Mesenchymal stem cell (in vitro differentiated cells and primary cell): ENCODE data around the gene SLAMF7.
A peak's percentile ranks its signal among the peaks of the same experiment; 100 is the strongest.
"Not testable (repeated sequence)": the region's sequence is repeated elsewhere in the genome, so short reads cannot be mapped to it uniquely, and the experiment has no call there.

Source experiments
- DNase-seq: peaks from one replicate; pipeline ENCODE4 v3.0.0-alpha.2; 2013
- H2AFZ ChIP-seq: one replicate; pipeline ENCODE4 v1.6.1; 2013; ENCODE audit warnings: low read depth, mild to moderate bottlenecking, control low read depth, inconsistent platforms, low read length, moderate library complexity
- H2AK5ac ChIP-seq: 2 replicates; pipeline ENCODE4 v1.6.1; 2013; ENCODE audit warnings: low read length, moderate library complexity, mild to moderate bottlenecking, inconsistent platforms; ENCODE audit not compliant: severe bottlenecking
- H2BK120ac ChIP-seq: one replicate; pipeline ENCODE4 v1.6.1; 2013; ENCODE audit warnings: low read depth, mild to moderate bottlenecking, inconsistent platforms, low read length, moderate library complexity
- H2BK12ac ChIP-seq, 2 experiments: one replicate each; pipeline ENCODE4 v1.6.1; 2013; ENCODE audit warnings: inconsistent platforms in 2 of 2, low read length in 2 of 2, mild to moderate bottlenecking in 2 of 2, moderate library complexity in 2 of 2, control low read depth in 1 of 2
- H2BK15ac ChIP-seq: one replicate; pipeline ENCODE4 v1.6.1; 2013; ENCODE audit warnings: mild to moderate bottlenecking, low read depth, inconsistent platforms; ENCODE audit not compliant: poor library complexity, severe bottlenecking
- H2BK5ac ChIP-seq: 2 replicates; pipeline ENCODE4 v1.6.1; 2013; ENCODE audit warnings: low read depth, mild to moderate bottlenecking, low read length, control low read depth, inconsistent platforms; ENCODE audit not compliant: poor library complexity, severe bottlenecking
- H3K14ac ChIP-seq, 2 experiments: one replicate each; pipeline ENCODE4 v1.6.1; 2013; ENCODE audit warnings: inconsistent platforms in 2 of 2, low read length in 2 of 2, control low read depth in 1 of 2, mild to moderate bottlenecking in 1 of 2, moderate library complexity in 1 of 2
- H3K18ac ChIP-seq, 2 experiments: one replicate each; pipeline ENCODE4 v1.6.1; 2013; ENCODE audit warnings: inconsistent platforms in 2 of 2, low read length in 2 of 2, control low read depth in 1 of 2, low read depth in 1 of 2, mild to moderate bottlenecking in 1 of 2
- H3K23ac ChIP-seq, 2 experiments: one replicate each; pipeline ENCODE4 v1.6.1; 2013; ENCODE audit warnings: inconsistent platforms in 2 of 2, low read length in 2 of 2, mild to moderate bottlenecking in 2 of 2, moderate library complexity in 2 of 2, control low read depth in 1 of 2
- H3K27ac ChIP-seq: 2 replicates; pipeline ENCODE4 v1.5.1; 2013; ENCODE audit warnings: mild to moderate bottlenecking, moderate library complexity, low read length, control low read depth, inconsistent platforms; ENCODE audit not compliant: poor library complexity, severe bottlenecking
- H3K27me3 ChIP-seq, 2 experiments: 2 replicates each; pipeline versions ENCODE4 v1.6.1 to v1.7.0; 2013; ENCODE audit warnings: low read length in 2 of 2, mild to moderate bottlenecking in 2 of 2, moderate library complexity in 2 of 2, control low read depth in 1 of 2, inconsistent platforms in 1 of 2; ENCODE audit not compliant: control insufficient read depth in 1 of 2, insufficient read depth in 1 of 2
- H3K36me3 ChIP-seq, 2 experiments: 2 replicates each; pipeline versions ENCODE4 v1.6.1 to v1.7.0; 2013; ENCODE audit warnings: low read length in 2 of 2, control low read depth in 1 of 2, inconsistent platforms in 1 of 2, low read depth in 1 of 2, mild to moderate bottlenecking in 1 of 2; ENCODE audit not compliant: insufficient read depth in 2 of 2, control insufficient read depth in 1 of 2
- H3K4ac ChIP-seq, 2 experiments: one replicate each; pipeline ENCODE4 v1.6.1; 2013; ENCODE audit warnings: inconsistent platforms in 2 of 2, low read length in 2 of 2, mild to moderate bottlenecking in 2 of 2, moderate library complexity in 2 of 2, control low read depth in 1 of 2, low read depth in 1 of 2
- H3K4me1 ChIP-seq: 2 replicates; pipeline ENCODE4 v1.6.1; 2013; ENCODE audit warnings: low read depth, low read length, control low read depth; ENCODE audit not compliant: control insufficient read depth, insufficient read depth
- H3K4me2 ChIP-seq: 2 replicates; pipeline ENCODE4 v1.6.1; 2013; ENCODE audit warnings: low read length, mild to moderate bottlenecking, inconsistent platforms; ENCODE audit not compliant: poor library complexity, severe bottlenecking
- H3K4me3 ChIP-seq, 2 experiments: 2 replicates each; pipeline versions ENCODE4 v1.5.1 to v1.7.0; 2013; ENCODE audit warnings: low read length in 2 of 2, mild to moderate bottlenecking in 2 of 2, control low read depth in 1 of 2, low read depth in 1 of 2; ENCODE audit not compliant: insufficient read depth in 1 of 2
- H3K79me1 ChIP-seq: replicated peaks from 2 replicates; pipeline ENCODE4 v1.6.1; 2013; ENCODE audit warnings: mild to moderate bottlenecking, control low read depth, low read length, inconsistent platforms; ENCODE audit not compliant: poor library complexity, severe bottlenecking
- H3K9ac ChIP-seq: 2 replicates; pipeline ENCODE4 v1.7.0; 2013; ENCODE audit warnings: mild to moderate bottlenecking, low read length, moderate library complexity
- H3K9me3 ChIP-seq: 2 replicates; pipeline ENCODE4 v1.7.0; 2013; ENCODE audit warnings: mild to moderate bottlenecking, low read length; ENCODE audit not compliant: control insufficient read depth
- H4K8ac ChIP-seq: one replicate; pipeline ENCODE4 v1.6.1; 2013; ENCODE audit warnings: inconsistent platforms, mild to moderate bottlenecking, low read length, moderate library complexity
- H4K91ac ChIP-seq: one replicate; pipeline ENCODE4 v1.6.1; 2013; ENCODE audit warnings: mild to moderate bottlenecking, low read length, inconsistent platforms
- WGBS: methylation state at CpG from one replicate; pipeline ENCODE4 v1.1.7; 2013; ENCODE audit warnings: mixed read lengths; 5-methylcytosine and 5-hydroxymethylcytosine counted together

Gene SLAMF7

DNA sequence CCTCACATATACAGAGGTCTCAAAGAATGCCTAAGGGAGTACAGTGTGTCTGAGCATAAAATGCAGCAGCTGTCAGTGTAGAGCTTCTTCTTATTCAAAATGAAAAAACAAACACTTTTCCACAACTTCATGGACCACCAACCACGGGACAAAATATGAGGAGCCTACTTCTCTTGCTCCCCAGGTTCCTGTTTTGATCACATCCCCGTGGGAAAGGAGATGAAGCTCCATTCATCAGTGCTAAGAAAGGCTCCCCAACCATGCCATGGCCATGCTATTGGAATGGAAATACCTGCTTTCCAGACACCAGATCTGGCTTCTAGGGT lies 27.8 kb upstream of the SLAMF7 start:
- H2AK5ac ChIP-seq: no peak overlapping the region
- no peak overlapping the region for H2BK12ac ChIP-seq
- H3K4ac ChIP-seq: no peak overlapping the region
- no peak overlapping the region for H2AFZ ChIP-seq
- H3K9me3 ChIP-seq: no peaks in the 10 kb centered on the region
- H4K91ac ChIP-seq: no peak overlapping the region
- no peaks in the 10 kb centered on the region for H3K36me3 ChIP-seq
- no peak overlapping the region for H2BK15ac ChIP-seq
- no peak overlapping the region for H2BK120ac ChIP-seq
- H3K14ac ChIP-seq: no peak overlapping the region
- H3K4me2 ChIP-seq: no peak overlapping the region
- H3K4me1 ChIP-seq: no peaks in the 10 kb centered on the region
- no peak overlapping the region for H3K23ac ChIP-seq
- 62% methylated on average over 2 of the region's 2 CpGs for WGBS
- H2BK5ac ChIP-seq: no peak overlapping the region
- no peak for DNase-seq
- no peaks in the 10 kb centered on the region for H3K79me1 ChIP-seq
- H3K27ac ChIP-seq: no peak overlapping the region
- no peak overlapping the region for H3K4me3 ChIP-seq
- peaks cover 5 to 34% of the 10 kb centered on the region in 2 experiments for H3K27me3 ChIP-seq
- H3K18ac ChIP-seq: no peak overlapping the region
- H4K8ac ChIP-seq: peak overlapping the region; percentile 15
- H3K9ac ChIP-seq: no peak overlapping the region

DNA sequence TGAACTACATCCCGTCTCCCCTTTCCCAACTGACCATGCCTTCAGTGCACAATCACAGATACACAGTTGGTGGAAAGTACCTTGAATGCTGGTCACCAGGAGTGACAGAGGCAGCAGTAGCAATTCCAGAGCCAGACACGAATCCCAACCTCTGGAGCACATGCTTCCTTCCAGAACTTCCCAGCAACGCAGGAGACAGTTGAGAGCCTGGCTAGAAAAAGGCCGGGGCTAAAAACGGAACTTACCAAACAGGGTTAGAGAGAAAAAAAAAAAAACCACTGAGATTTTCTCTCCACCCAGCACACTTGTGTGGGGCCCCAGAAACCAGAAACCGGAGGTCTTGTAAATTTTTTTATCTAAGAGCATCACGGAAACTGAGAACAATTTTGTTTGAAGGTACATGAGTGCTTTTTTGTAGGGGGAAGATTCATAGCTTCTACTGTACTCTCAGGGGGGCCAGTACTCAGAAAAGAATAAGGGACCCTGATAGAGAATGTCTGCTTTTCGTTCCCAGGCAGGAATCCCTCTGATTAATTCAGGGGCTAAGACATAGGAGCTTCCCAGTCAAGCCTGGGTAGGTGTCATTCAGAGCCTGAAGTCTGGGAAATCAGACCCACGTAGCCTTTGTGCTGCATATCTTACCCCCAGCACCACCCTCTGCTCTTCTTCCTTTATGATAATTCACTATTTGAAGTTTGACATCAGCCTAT lies 27.3 kb upstream of the SLAMF7 start, which contains the start of gene CD48:
TSS of gene CD48 (minus strand) at position 221 of the 710 bp plus-strand sequence. CDS start at position 162, 59 bp downstream.
- Histone ChIP-seq H3K14ac (no peak within 1 kb of the TSS), H3K36me3 (no peaks in the 10 kb centered on the region), H3K27me3 (peaks cover 5 to 37% of the 10 kb centered on the region in 2 experiments), H3K9ac (no peak within 1 kb of the TSS), H3K4me1 (no peaks in the 10 kb centered on the region), H3K4me2 (no peak within 1 kb of the TSS), H3K27ac (no peak within 1 kb of the TSS), H2BK12ac (no peak within 1 kb of the TSS), H3K9me3 (no peaks in the 10 kb centered on the region), H3K18ac (no peak within 1 kb of the TSS), H4K91ac (no peak within 1 kb of the TSS), H2BK5ac (no peak within 1 kb of the TSS), H3K79me1 (no peaks in the 10 kb centered on the region), H3K4ac (no peak within 1 kb of the TSS), H2BK120ac (no peak within 1 kb of the TSS), H3K23ac (no peak within 1 kb of the TSS), H3K4me3 (no peak within 1 kb of the TSS), H2AFZ (no peak within 1 kb of the TSS), H2BK15ac (no peak within 1 kb of the TSS), H4K8ac (peak within 1 kb of the TSS; percentile 15), H2AK5ac (no peak within 1 kb of the TSS)
- DNase-seq: no peak
- 67% methylated on average over 9 of the region's 9 CpGs for WGBS

- WGBS: 83% methylated on average over 4 of the region's 5 CpGs
- H3K4me1 ChIP-seq: not testable (repeated sequence)
Observed at GRCh38 chr1:160712525-160713080, 26.4 kb upstream of the SLAMF7 start.

DNA sequence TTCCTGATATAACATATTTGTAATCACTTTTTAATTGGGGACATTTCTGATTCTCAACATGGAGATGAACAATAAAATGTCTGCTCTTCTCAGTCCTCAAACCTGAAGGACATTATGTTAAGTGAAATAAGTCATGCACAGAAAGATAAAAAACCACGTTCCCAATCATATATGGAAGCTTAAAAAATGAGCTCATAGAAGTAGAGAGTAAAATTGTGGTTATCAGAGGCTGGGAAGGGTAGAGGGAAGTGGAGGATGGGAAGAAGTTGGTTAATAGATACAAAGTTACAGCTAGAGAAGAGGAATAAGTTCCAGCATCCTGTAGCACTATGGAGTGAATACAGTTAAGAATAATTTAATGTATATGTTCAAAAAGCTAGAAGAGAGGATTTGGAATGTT lies 25.9 kb upstream of the SLAMF7 start:
- no peaks in the 10 kb centered on the region for H3K9me3 ChIP-seq
- H3K36me3 ChIP-seq: no peaks in the 10 kb centered on the region
- 69% methylated on average over 1 of the region's 1 CpG for WGBS
- no peak overlapping the region for H3K14ac ChIP-seq
- H2BK120ac ChIP-seq: no peak overlapping the region
- no peak overlapping the region for H3K9ac ChIP-seq
- H3K79me1 ChIP-seq: no peaks in the 10 kb centered on the region
- H2BK15ac ChIP-seq: no peak overlapping the region
- H3K4ac ChIP-seq: no peak overlapping the region
- no peaks in the 10 kb centered on the region for H3K4me1 ChIP-seq
- no peak overlapping the region for H2BK12ac ChIP-seq
- no peak overlapping the region for H4K91ac ChIP-seq
- H3K27me3 ChIP-seq: peaks cover 15 to 31% of the 10 kb centered on the region in 2 experiments
- no peak overlapping the region for H3K27ac ChIP-seq
- no peak for DNase-seq
- no peak overlapping the region for H3K18ac ChIP-seq
- no peak overlapping the region for H2BK5ac ChIP-seq
- no peak overlapping the region for H3K4me2 ChIP-seq
- no peak overlapping the region for H4K8ac ChIP-seq
- no peak overlapping the region for H3K23ac ChIP-seq
- no peak overlapping the region for H2AFZ ChIP-seq
- H3K4me3 ChIP-seq: no peak overlapping the region
- no peak overlapping the region for H2AK5ac ChIP-seq

More at GRCh38 chr1:160712525-160713080, 26.4 kb upstream of the SLAMF7 start:
- not testable (repeated sequence) for DNase-seq, H2AFZ ChIP-seq, H3K36me3 ChIP-seq, H3K4ac ChIP-seq, H3K4me2 ChIP-seq, H4K91ac ChIP-seq, H2BK12ac ChIP-seq, H2BK120ac ChIP-seq, H3K18ac ChIP-seq, H3K79me1 ChIP-seq, H2BK15ac ChIP-seq, H3K4me3 ChIP-seq, H3K9ac ChIP-seq, H3K23ac ChIP-seq, H3K9me3 ChIP-seq, H3K14ac ChIP-seq, H2AK5ac ChIP-seq, H3K27ac ChIP-seq, H2BK5ac ChIP-seq, H4K8ac ChIP-seq
- H3K27me3 ChIP-seq: peaks cover 9 to 34% of the 10 kb centered on the region in 2 experiments
